GM10847 (cell line): ENCODE data around the gene INPP4A.

ENCODE experiments used
- POLR2A ChIP-seq: IDR thresholded peaks from 2 replicates; pipeline ENCODE4 v1.6.1; 2011; ENCODE audit not compliant: insufficient read length; ENCODE audit errors: extremely low read depth

Gene INPP4A

GRCh38 chr2:98547092-98547790 lies 102.6 kb downstream of the INPP4A start:
- no peak for TF ChIP-seq POLR2A

GRCh38 chr2:98548920-98549818 lies 104.5 kb downstream of the INPP4A start:
- no peak for TF ChIP-seq POLR2A

DNA sequence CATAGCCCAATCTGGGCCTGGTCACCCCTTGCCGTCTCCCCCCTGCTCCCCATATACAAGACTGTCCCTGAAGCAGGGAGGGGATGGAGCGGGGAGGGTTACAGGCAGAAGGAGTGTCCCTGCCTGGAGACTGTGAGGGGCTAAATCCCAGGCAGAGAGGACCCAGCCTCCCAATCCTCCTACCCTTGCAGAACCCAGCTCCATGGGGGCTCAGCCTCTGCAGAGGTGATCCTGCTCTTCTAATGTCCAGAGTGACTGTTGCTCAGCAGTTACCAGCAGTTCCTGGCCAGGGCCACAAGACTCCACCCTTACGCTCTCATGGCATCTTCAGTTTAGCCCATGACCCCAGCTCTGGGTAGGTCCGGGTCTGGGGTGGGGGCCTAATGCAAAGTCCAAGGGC lies 105.5 kb downstream of the INPP4A start:
- no peak for TF ChIP-seq POLR2A

DNA sequence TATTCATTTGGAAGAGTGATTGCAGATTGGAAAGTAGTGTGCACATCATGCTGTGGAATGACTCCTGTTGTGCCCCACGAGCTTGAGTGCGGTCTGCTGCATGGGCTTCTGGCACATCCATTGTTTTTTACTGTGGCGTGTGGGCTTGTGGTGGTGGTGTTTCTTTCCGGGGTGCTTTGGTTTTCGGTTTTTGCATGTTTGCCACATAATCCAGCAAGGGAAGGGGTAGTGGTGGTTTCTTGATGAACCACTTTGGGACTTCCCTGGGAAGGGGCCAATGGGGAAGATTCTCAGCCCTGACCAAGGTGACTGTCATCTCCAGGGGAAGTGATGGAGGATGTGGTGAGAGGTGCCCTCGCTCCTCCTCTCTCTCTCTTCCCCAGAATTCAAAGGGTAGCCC lies 106.7 kb downstream of the INPP4A start:
- no peak for TF ChIP-seq POLR2A

DNA sequence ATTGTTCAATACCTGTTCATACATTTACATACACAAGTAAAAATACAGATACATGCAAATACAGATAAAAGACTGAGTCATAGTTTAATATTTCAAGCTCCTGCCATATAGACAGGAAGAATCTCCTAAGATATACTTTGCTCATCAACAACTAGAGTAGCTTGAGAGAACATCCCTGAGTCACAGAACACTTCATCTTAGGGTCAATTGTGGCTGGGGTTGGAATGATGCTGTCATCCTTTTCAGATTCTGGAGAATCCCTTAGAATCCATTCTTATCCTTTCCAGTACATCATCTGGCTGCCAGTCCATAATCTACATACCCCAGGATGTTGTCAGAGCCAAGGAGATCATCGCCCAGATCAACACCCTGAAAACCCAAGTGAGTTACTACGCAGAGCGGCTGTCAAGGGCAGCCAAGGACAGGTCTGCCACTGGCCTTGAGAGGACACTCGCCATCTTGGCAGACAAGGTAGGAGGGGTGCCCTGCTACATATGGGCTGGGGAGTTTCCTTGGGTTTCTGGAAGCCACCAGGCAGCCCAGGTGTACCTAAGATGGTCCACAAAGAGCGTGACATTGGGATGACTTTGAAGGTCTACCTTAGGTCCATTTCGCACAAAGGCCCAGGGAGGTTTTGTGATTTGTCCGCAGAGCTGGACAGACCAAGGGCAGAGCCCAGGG lies 108.0 kb downstream of the INPP4A start:
- no peak for TF ChIP-seq POLR2A

DNA sequence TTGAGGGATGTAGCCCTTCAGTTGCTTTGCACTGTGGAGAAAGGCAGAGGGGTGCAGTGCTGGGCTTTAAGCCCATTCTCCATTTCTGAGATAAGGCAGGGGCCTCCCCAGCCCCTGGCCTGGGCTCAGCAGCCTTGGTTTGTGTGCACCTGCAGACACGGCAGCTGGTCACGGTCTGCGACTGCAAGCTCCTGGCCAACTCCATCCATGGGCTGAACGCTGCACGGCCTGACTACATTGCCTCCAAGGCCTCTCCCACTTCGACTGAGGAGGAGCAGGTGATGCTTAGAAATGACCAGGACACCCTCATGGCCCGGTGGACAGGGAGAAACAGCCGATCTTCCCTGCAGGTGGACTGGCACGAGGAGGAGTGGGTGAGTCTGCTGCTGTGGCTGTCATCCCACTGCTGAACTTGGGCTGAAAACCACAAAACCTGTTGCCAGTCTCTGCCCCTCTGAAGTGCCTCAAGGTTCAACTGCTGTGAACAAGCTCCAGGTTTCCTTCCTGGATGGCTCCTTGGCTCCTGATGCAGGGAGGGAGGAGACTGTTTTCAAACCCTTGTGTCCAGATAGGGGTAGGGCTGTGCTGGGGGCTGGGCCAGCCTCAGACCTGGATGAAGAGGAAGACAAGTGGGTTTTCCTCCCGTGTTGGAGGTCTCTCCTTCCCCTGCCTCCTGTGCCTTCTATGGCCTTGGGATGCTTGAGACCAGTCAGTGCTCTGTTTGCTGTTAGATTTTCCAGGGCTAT lies 109.6 kb downstream of the INPP4A start:
- TF ChIP-seq POLR2A = no peak

GRCh38 chr2:98555696-98556095 lies 111.0 kb downstream of the INPP4A start:
- TF ChIP-seq POLR2A = no peak

DNA sequence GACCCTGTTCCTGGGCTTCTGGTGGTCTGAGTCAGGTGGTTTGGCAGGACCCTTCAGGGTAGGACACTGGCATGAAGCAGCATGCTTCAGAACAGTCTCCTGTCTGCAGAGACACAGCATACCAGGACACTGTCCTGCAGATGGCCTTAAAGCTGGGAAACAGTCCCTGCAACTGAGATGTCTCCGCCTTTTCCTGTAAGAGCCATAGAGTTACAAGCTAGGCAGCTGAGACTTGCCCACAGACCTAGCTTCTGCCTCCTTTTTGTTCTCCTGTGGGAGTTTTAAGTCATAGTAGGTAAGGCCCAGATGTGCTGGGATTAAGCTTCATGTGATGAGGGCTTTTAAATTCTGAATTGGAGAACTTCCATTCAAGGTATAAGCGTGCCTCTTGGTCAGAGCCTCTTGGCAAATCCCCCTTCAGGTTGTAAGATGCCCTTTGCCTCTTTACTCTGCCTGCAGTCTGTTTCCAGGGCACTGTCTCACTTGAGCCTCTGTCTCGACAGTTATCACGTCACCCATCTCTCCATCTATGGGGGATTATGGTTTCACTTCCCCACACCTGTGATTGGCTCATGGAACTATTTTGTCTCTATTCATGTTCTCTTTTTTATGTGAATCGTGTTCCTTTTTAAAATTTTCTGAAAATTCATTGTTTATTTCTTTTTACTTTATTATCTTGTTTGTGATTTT lies 111.8 kb downstream of the INPP4A start:
- TF ChIP-seq POLR2A = no peak

DNA sequence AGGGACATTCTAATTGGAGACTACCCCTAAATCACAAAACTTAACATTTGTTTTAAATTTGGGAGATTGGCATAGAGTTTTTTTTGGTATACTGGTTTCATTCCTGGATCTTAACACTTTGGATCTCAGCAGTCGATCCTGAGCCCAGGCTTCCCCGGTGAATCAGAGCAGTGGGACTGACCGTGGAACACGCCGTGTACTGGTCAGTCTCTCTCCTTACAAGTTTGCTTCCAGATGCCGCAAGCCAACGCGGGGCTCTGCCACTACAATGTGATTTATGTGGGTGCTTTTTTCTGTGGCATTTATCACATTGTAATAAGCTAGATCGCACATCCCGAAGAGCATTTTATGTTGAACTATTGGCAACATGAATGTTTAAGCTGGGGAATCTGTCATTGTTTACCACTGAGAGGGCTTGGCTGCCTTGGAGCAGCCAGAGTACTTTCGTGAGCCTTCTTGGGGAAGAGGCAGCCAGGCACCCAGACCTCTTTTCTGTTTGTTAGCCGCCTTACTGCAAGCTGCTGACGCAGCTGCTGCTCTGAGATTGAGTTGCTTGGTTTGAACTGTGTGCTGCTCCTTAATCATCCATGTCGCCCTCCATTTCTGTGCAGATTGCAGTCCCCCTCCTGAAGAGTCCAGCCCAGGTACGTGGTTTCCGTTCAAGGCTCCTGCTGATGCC lies 114.3 kb downstream of the INPP4A start:
- no peak for TF ChIP-seq POLR2A

DNA sequence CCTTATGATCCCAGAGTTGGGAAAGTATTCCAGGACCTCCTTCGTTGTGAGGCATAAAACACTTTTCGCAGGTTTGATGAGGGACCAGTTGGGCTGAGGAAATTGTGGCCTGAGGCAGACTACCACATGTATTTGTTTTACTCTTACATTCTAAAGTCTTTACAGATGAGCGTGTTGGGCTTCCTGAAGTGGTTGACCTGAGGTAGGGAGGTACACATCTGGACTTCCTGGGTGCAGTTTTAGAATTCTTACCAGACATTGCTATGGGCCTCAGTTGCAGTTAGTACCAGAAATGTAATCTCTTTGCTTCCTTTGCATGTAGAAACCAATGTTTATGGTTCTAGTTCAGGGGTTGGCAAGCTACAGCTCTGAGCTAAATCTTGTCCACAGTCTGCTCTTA lies 114.9 kb downstream of the INPP4A start:
- no peak for TF ChIP-seq POLR2A

DNA sequence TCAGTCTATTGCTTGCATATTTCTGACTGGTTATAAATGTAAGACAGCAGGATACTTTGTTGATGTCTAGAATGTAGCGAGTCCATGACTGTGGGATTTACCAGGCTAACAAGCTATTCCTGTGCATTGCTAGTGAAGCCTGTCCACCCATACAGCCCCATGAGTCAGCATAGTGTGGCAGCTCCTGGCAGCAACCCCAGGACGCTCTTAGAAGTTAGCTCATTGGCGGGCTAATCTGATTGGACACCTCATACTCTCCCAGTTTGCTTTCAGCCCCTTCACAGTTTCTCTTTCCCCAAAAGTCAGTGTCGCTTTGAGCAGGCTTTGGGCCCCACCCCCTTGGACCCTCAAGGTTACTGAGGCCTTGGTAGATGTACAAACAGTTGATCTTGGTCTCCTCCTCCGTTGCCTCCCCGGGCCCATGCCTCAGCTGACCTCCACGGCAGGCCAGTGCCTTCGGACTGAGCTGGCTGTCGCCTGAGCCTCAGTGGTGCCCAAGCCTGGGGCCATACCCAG lies 115.7 kb downstream of the INPP4A start:
- no peak for TF ChIP-seq POLR2A

GRCh38 chr2:98561018-98561417 lies 116.4 kb downstream of the INPP4A start:
- no peak for TF ChIP-seq POLR2A

- TF ChIP-seq POLR2A = no peak
These were observed 117.4 kb downstream of the INPP4A start for GRCh38 chr2:98561902-98562695.
